ENCODE results near the gene DUSP6.

The DUSP6 gene

DNA sequence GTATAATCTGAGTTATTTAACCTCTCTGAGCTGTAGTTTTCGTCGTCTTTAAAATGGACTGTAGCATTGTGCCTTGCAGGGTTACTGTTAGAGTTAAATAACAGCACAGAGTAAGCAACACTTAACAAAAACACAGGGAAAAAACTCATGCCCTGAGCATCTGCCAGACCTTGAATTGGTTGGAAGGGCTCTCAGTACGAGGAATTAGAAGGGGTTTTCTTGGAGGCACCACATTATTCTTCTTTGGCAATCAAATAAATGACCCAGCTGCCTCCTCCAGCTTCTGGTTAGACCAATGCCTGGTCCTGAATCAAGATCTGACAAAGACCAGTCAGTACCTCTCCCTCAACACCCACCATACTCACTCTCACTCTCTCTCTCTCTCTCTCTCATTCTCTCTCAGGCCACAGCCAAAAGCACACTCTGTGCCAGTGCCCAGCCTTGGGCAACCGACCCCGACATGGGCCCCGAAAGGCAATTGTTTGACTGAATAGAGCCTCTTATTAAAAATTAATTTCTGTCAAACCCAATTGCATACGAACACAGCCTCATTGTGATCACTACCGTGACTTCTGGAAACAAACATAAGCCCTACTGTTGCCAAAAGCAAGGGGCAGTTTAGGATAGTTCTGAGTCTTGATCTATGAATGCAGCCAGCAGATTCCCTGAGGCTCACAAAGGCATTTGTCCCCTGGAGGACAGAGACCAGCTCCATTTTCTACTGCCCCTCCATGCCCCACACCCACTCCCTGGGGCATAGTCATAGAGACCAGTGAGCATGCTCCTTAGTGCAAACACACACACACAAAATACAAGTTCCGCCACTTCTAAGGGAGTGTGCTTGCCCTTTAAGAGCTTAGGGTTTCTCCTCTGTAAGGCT lies 23.9 kb downstream of the DUSP6 start:
- no peak for DNase-seq

DNA sequence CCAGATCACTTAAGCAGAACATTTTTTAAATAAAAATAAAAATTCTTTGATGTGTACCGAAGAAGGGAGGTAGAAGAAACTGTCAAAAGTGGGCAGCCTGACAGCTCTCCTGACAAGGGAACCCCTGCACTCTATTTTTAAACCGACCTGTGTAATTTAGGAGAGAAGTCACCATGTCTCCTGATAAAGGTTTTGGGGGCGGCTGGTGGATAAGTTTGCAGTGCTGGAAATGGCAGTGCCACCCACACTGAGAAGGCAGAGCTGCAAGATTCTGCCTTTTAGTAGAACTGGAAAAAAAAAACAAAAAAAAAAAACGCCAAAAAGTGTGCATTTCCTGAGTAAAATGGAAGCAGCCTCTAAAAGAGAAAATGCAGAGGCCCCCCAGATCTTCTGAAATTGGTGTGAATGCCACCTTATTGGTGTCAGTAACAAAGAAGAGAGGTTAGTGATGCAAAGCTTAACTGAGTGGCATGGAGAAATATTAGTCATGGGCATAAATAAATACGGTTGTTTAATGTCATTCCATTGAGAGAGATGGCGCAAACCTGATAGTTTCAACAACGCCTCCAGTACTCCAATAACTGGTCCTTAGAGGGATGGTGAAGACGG lies 24.7 kb downstream of the DUSP6 start:
- no peak for DNase-seq

- no peak for DNase-seq
Observed at GRCh38 chr12:89326239-89327040, 25.9 kb downstream of the DUSP6 start.

GRCh38 chr12:89325495-89325894 lies 26.8 kb downstream of the DUSP6 start:
- no peak for DNase-seq

DNA sequence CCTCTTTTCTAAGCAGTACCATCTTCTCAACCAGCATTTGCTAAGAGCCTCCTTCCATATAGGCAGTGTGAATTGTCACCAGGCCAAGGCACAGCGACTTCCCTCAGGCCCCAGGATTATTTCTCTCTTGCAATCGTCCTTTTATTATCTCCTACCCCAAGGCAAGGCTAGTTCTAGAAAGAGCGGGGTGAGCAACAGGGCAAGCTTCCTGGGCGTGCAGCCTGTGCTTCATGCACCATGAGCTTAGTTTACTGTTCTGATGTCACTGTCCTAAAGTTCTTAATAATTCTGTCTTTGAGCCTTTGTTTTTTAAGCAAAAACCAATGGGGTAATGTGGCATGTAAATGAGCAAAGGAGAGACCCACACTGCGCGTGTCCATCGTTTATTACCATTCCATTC lies 27.9 kb downstream of the DUSP6 start:
- DNase-seq = no peak

- DNase-seq = no peak
Observed at GRCh38 chr12:89323568-89324218, 28.6 kb downstream of the DUSP6 start.

DNA sequence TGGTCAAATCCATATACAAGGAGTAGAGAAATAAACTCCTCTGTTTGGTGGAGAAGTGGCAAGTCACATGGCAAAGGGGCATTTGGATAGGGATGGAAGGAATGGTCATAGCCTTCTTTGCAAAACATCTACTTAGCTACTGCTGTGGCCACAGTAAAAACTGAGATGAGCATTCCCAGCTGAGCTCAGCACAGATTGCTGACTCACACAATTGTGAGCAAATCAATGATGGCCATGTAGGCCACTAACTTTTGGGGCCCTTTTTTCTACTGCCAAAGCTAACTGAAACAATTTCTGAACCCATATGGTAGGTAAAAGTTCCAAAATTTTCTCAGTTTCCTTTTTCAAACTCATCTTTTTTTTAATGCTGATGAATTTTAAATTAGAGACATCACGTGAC lies 31.6 kb downstream of the DUSP6 start:
- DNase-seq = no peak

DNA sequence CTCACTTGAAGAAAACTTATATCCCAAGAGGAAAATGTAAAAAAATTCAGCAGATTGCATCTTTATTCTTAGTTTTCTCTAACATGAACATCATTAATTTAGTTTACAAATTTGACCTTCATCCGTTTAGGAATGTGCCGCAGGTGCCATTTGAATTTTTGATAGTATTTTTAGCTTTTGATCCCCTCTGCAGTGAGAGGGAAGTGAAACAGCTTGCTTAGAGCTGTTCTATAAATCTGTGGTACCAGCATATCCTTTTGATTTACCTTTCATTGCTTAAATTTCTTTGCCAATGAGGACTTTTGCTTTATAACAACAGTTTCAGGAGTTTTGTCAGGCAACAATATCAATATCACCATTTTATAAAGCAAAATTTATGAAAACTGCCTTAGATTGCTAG lies 32.7 kb downstream of the DUSP6 start:
- DNase-seq = no peak

GRCh38 chr12:89319122-89319521 lies 33.2 kb downstream of the DUSP6 start:
- DNase-seq = no peak

DNA sequence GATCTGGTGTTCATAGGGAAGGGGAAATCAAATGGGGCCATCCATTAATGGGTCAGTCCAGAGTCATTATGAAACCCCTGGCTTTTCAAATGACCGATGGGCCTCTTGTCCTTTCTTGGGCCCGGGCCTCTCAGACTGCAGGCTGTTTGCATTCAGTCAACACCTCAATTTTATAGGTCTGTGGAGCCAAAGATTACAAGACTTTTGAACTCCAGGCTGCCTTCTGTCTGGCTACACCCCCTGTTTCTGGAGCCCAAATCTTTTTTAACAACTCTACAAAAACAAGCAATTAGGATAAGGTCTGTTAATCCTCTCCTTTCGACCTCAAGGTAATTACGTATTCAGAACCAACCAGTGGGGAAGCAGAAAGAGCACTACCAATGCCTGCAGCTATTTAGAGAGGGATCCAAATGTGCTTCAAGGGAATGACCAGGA lies 35.6 kb downstream of the DUSP6 start:
- no peak for DNase-seq

DNA sequence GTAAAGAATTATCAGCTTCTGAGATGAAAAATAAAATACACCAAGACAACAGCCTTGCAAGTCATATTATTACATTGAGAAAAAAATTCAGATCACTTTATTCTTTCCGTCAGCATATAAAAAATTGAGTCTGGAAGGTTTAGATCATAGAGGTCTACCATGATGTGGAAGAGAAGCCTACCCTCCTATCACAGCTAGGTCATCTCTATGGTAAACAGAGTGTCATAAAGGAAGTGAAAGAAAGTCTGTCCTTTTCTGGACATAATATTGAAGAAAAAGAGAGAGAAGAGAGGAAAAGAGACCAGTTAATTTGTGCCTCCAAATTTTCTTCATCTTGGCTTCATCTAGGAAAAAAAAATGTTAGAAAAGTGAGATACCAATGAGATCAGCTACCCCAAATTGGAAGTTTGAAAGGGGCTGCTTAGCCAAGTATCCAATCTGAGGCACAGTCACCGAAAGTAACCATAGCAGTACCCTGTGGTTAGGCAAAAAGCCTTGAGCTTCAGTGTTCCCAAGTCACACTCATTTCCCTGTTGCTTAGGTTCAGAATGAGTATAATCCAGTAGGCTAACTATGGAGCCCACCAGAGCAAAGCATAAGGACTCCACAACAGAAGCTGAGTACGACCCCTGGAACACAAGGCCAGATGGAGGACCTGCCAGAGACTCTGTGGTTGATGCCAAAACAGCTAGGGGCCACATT lies 38.1 kb downstream of the DUSP6 start:
- DNase-seq = no peak

- DNase-seq = no peak
Observed at GRCh38 chr12:89311703-89312293, 40.5 kb downstream of the DUSP6 start.

- DNase-seq = no peak
Observed at GRCh38 chr12:89309815-89310214, 42.5 kb downstream of the DUSP6 start.

GRCh38 chr12:89309440-89309802 lies 42.9 kb downstream of the DUSP6 start:
- DNase-seq = no peak

GRCh38 chr12:89307474-89308253 lies 44.6 kb downstream of the DUSP6 start:
- no peak for DNase-seq

GRCh38 chr12:89306827-89307473 lies 45.4 kb downstream of the DUSP6 start:
- no peak for DNase-seq

GRCh38 chr12:89305373-89305772 lies 46.9 kb downstream of the DUSP6 start:
- DNase-seq = no peak

DNA sequence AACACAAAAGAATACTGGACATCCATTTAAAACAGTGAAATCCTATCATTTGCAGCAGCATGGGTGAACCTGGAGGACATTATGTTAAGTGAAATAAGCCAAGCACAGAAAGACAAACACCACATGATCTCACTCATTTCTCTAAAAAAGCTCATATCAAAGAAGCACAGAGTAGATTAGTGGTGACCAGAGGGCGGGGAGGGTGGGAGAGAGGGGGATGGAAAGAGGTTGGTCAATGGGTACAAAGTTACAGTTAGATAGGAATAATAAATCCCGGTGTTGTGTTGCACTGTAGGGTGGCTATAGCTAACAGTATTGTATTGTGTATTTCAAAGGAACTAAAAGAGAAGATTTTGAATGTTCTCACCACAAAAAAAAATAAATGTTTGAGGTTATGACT lies 52.4 kb downstream of the DUSP6 start:
- DNase-seq = no peak

DNA sequence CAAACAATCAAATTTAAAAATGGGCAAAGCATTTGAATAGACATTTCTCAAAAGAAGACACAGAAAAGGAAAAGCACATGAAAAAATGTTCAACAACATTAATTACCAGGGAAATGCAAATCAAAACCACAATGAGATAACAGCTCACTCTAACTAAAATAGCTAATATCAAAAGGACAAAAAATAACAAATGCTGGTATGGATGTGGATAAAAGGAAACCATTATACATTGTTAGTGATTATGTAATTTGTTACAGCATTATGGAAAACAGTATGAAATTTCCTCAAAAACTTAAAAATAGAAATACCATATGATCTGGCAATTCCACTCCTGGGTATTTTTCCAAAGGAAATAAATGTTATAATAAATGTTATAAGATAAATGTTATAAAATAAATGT lies 52.9 kb downstream of the DUSP6 start:
- no peak for DNase-seq
